WTC11 (cell line): ENCODE data around the gene NBL1. TPM values are rescaled to one million over a fixed set of nuclear protein-coding genes. Genes with fewer than 3 reads are reported as not detected.

Source experiments
- ATAC-seq: fragments of 200-7000 bp; cut with Tn5 transposase; 2 replicates; pipeline ENCODE4 v1.10.0; 2021; ENCODE audit warnings: mild to moderate bottlenecking, moderate library complexity
- CTCF ChIA-PET: fragments of 300-600 bp; sonication (Branson Sonifier 250); formaldehyde crosslinking; loops from one replicate; lab custom pipeline; 2021; ENCODE audit warnings: antibody characterized with exemption; lab: Charles Lee
- POLR2A ChIA-PET: fragments of 350-600 bp; sonication (Branson Sonifier 250); formaldehyde crosslinking; loops from one replicate; lab custom pipeline; 2021; ENCODE audit warnings: antibody characterized with exemption; lab: Charles Lee
- DNase-seq: peaks from one replicate; pipeline ENCODE4 v3.0.0; 2021; ENCODE audit warnings: low spot score
- H3K27ac Mint-ChIP-seq: 2 replicates; pipeline ENCODE4 v1.8.0; 2021; ENCODE audit warnings: mixed read lengths
- H3K27me3 Mint-ChIP-seq: 2 replicates; pipeline ENCODE4 v1.8.0; 2021; ENCODE audit warnings: low read depth, mild to moderate bottlenecking, moderate library complexity, mixed read lengths
- H3K36me3 Mint-ChIP-seq: 2 replicates; pipeline ENCODE4 v1.8.0; 2021; ENCODE audit warnings: mixed read lengths
- H3K4me1 Mint-ChIP-seq: 2 replicates; pipeline ENCODE4 v1.8.0; 2022; ENCODE audit warnings: mixed read lengths
- H3K4me3 Mint-ChIP-seq: 2 replicates; pipeline ENCODE4 v1.8.0; 2021; ENCODE audit warnings: mild to moderate bottlenecking, moderate library complexity, mixed read lengths
- H3K9me3 Mint-ChIP-seq: 2 replicates; pipeline ENCODE4 v1.8.0; 2021; ENCODE audit warnings: mixed read lengths
- ATF2 ChIP-seq: sonication (generic); formaldehyde crosslinking; IDR thresholded peaks from 2 replicates; pipeline ENCODE4 v1.8.1; 2022; ENCODE audit warnings: low read depth, missing genetic modification reagents, borderline replicate concordance
- CREM ChIP-seq: sonication (generic); formaldehyde crosslinking; IDR thresholded peaks from 2 replicates; pipeline ENCODE4 v1.8.1; 2022; ENCODE audit warnings: mild to moderate bottlenecking, missing genetic modification reagents, moderate library complexity
- CTCF ChIP-seq: fragments of 200-600 bp; IDR thresholded peaks from 2 replicates; pipeline ENCODE4 v1.8.0; 2022; ENCODE audit warnings: antibody characterized with exemption
- ELF4 ChIP-seq: sonication (generic); formaldehyde crosslinking; IDR thresholded peaks from 2 replicates; pipeline ENCODE4 v1.8.1; 2022; ENCODE audit warnings: low read depth, mild to moderate bottlenecking, moderate library complexity, missing genetic modification reagents
- ESRRA ChIP-seq: sonication (generic); formaldehyde crosslinking; IDR thresholded peaks from 2 replicates; pipeline ENCODE4 v1.8.1; 2022; ENCODE audit warnings: mild to moderate bottlenecking, missing genetic modification reagents, borderline replicate concordance
- NFATC4 ChIP-seq: fragments of 250-450 bp; sonication (Bioruptor Pico); IDR thresholded peaks from 2 replicates; pipeline ENCODE4 v1.9.0; 2021; ENCODE audit warnings: mild to moderate bottlenecking
- NR2C2 ChIP-seq: sonication (generic); formaldehyde crosslinking; IDR thresholded peaks from 2 replicates; pipeline ENCODE4 v1.8.0; 2022; ENCODE audit warnings: mild to moderate bottlenecking, missing genetic modification reagents
- STAT6 ChIP-seq: sonication (generic); formaldehyde crosslinking; conservative IDR thresholded peaks from 2 replicates; pipeline ENCODE4 v1.8.1; 2023; ENCODE audit warnings: mild to moderate bottlenecking, low read depth, missing genetic modification reagents, moderate library complexity
- USF2 ChIP-seq: sonication (generic); formaldehyde crosslinking; IDR thresholded peaks from 2 replicates; pipeline ENCODE4 v1.8.1; 2023; ENCODE audit warnings: mild to moderate bottlenecking, missing genetic modification reagents, moderate library complexity
- ZBTB21 ChIP-seq: sonication (generic); formaldehyde crosslinking; IDR thresholded peaks from 2 replicates; pipeline ENCODE4 v1.8.1; 2023; ENCODE audit warnings: mild to moderate bottlenecking, missing genetic modification reagents, borderline replicate concordance
- ZNF416 ChIP-seq: fragments of 250-450 bp; sonication (Bioruptor Pico); IDR thresholded peaks from 2 replicates; pipeline ENCODE4 v1.9.0; 2021; ENCODE audit warnings: mild to moderate bottlenecking, inconsistent platforms
- ZNF671 ChIP-seq: fragments of 250-450 bp; sonication (Bioruptor Pico); IDR thresholded peaks from 2 replicates; pipeline ENCODE4 v1.8.0; 2021; ENCODE audit warnings: mild to moderate bottlenecking
- total RNA-seq: library from RNA; stranded (reverse); gene quantifications from 3 replicates; pipeline ENCODE4 v1.2.3, GENCODE V29; 2021
- TF ChIP-seq, protein P1 (sequence below): sonication (generic); formaldehyde crosslinking; IDR thresholded peaks from 2 replicates; pipeline ENCODE4 v1.8.1; 2023; ENCODE audit warnings: mild to moderate bottlenecking, missing genetic modification reagents
- TF ChIP-seq, protein P2 (sequence below): sonication (generic); formaldehyde crosslinking; IDR thresholded peaks from 2 replicates; pipeline ENCODE4 v1.8.0; 2022; ENCODE audit warnings: mild to moderate bottlenecking, missing genetic modification reagents
- TF ChIP-seq, protein P3 (sequence below): sonication (generic); formaldehyde crosslinking; IDR thresholded peaks from 2 replicates; pipeline ENCODE4 v1.8.1; 2022; ENCODE audit warnings: low read depth, mild to moderate bottlenecking, moderate library complexity, missing genetic modification reagents, borderline replicate concordance

Gene NBL1
- total RNA-seq, 1 experiment from 2014 or later = 17.1 TPM

- TF ChIP-seq CREM (CRISPR knock-in tag) = no peak
- no peak for TF ChIP-seq ELF4 (CRISPR knock-in tag)
- TF ChIP-seq, protein P1, sequence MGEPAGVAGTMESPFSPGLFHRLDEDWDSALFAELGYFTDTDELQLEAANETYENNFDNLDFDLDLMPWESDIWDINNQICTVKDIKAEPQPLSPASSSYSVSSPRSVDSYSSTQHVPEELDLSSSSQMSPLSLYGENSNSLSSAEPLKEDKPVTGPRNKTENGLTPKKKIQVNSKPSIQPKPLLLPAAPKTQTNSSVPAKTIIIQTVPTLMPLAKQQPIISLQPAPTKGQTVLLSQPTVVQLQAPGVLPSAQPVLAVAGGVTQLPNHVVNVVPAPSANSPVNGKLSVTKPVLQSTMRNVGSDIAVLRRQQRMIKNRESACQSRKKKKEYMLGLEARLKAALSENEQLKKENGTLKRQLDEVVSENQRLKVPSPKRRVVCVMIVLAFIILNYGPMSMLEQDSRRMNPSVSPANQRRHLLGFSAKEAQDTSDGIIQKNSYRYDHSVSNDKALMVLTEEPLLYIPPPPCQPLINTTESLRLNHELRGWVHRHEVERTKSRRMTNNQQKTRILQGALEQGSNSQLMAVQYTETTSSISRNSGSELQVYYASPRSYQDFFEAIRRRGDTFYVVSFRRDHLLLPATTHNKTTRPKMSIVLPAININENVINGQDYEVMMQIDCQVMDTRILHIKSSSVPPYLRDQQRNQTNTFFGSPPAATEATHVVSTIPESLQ = no peak
- TF ChIP-seq, protein P2, sequence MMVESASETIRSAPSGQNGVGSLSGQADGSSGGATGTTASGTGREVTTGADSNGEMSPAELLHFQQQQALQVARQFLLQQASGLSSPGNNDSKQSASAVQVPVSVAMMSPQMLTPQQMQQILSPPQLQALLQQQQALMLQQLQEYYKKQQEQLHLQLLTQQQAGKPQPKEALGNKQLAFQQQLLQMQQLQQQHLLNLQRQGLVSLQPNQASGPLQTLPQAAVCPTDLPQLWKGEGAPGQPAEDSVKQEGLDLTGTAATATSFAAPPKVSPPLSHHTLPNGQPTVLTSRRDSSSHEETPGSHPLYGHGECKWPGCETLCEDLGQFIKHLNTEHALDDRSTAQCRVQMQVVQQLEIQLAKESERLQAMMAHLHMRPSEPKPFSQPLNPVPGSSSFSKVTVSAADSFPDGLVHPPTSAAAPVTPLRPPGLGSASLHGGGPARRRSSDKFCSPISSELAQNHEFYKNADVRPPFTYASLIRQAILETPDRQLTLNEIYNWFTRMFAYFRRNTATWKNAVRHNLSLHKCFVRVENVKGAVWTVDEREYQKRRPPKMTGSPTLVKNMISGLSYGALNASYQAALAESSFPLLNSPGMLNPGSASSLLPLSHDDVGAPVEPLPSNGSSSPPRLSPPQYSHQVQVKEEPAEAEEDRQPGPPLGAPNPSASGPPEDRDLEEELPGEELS (CRISPR knock-in tag) = no peak
- no peak for TF ChIP-seq NFATC4 (CRISPR knock-in tag)
- TF ChIP-seq ATF2 (CRISPR knock-in tag) = no peak
- TF ChIP-seq ZBTB21 (CRISPR knock-in tag) = no peak
- no peak for TF ChIP-seq ZNF671 (CRISPR knock-in tag)
- TF ChIP-seq STAT6 (CRISPR knock-in tag) = no peak
Measured at GRCh38 chr1:19644395-19644680, 227 bp downstream of the NBL1 start (continued).

DNA sequence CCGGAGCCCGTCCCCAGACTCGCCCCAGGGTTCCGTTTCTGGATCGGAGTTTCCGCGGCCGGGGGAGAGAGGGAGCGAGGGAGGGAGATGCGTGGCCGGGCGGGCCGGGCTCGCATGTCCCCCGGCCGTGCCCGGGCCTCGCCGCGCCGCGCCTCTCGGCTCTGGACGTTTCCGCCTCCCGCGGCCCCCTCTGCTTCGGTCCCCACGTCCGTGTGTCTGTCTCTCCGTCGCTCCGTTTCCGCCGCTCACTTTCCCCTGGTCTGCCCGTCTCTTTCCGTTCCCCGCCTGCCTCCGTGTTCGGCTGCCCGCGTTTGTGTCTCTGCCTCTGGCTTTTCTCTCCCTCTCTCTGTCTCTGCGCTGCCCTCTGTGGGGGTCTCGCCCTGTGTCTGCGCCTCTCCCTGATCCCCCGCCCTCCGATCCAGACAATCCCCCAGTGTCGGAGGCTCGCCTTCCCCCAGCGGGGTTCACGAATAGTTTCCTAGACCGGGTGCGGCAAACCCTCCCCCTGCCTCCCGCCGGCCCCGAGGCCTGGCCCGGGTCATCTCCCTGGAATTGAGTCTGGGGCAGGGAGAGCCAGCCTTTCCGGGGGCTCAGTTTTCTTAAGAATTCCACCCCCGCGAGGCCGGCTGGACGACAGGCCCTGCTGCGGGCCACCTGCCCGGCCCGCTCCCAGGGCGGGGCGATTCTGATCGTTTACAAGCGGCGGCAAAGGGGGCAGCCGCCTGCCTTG is 735 bp downstream of the NBL1 start:
- Mint-ChIP-seq H3K36me3 (no peaks in the 10 kb centered on the region), H3K4me1 (peaks cover 21% of the 10 kb centered on the region), H3K4me3 (peak overlapping the region; percentile 94), H3K9me3 (no peaks in the 10 kb centered on the region), H3K27ac (no peak overlapping the region), H3K27me3 (peaks cover 56% of the 10 kb centered on the region)
- ChIA-PET POLR2A (no interaction called here), CTCF (interaction anchor here (0.8 to 4.0 kb wide), 7 partner anchors 9 to 300 kb away, joined by 3 to 15 read pairs (median 6); no protein-coding TSS in a partner anchor)
- DNase-seq (peak; percentile 51), ATAC-seq (peak; percentile 2)
- no peak for TF ChIP-seq CTCF
- TF ChIP-seq, protein P1 = no peak
- TF ChIP-seq, protein P3, sequence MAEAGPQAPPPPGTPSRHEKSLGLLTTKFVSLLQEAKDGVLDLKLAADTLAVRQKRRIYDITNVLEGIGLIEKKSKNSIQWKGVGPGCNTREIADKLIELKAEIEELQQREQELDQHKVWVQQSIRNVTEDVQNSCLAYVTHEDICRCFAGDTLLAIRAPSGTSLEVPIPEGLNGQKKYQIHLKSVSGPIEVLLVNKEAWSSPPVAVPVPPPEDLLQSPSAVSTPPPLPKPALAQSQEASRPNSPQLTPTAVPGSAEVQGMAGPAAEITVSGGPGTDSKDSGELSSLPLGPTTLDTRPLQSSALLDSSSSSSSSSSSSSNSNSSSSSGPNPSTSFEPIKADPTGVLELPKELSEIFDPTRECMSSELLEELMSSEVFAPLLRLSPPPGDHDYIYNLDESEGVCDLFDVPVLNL (CRISPR knock-in tag) = no peak
- TF ChIP-seq, protein P2 (CRISPR knock-in tag) = no peak
- TF ChIP-seq ZNF416 (CRISPR knock-in tag) = no peak
- TF ChIP-seq NR2C2 (CRISPR knock-in tag) = no peak
- TF ChIP-seq USF2 (CRISPR knock-in tag) = no peak
- no peak for TF ChIP-seq ESRRA
